Stomach (tissue), 4 donors: ENCODE measurements around the gene RGS8.

ENCODE experiments used
- EP300 ChIP-seq: sonication (generic); formaldehyde crosslinking; IDR thresholded peaks from one replicate; pipeline ENCODE4 v1.6.1; 2017; ENCODE audit warnings: antibody characterized with exemption
- TF ChIP-seq, protein P1 (sequence below), 7 experiments: fragments of 450-650 bp in 4 of 7; fragments of 200-600 bp in 3 of 7; sonication (generic) in 3 of 7; IDR thresholded peaks; one replicate each; pipeline ENCODE4 v1.5.1; 2016 to 2019; ENCODE audit warnings: antibody characterized with exemption in 7 of 7, control low read depth in 2 of 7, mild to moderate bottlenecking in 1 of 7

- TF ChIP-seq, protein P1, sequence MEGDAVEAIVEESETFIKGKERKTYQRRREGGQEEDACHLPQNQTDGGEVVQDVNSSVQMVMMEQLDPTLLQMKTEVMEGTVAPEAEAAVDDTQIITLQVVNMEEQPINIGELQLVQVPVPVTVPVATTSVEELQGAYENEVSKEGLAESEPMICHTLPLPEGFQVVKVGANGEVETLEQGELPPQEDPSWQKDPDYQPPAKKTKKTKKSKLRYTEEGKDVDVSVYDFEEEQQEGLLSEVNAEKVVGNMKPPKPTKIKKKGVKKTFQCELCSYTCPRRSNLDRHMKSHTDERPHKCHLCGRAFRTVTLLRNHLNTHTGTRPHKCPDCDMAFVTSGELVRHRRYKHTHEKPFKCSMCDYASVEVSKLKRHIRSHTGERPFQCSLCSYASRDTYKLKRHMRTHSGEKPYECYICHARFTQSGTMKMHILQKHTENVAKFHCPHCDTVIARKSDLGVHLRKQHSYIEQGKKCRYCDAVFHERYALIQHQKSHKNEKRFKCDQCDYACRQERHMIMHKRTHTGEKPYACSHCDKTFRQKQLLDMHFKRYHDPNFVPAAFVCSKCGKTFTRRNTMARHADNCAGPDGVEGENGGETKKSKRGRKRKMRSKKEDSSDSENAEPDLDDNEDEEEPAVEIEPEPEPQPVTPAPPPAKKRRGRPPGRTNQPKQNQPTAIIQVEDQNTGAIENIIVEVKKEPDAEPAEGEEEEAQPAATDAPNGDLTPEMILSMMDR (IDR thresholded peaks at IDR 0.05), result no peak
- no peak for TF ChIP-seq EP300
Observed at GRCh38 chr1:182669266-182669665, 15.1 kb downstream of the RGS8 start.
